OCI-LY1 (cell line): Measurements from ENCODE around the gene PPIP5K2.
"Not testable (repeated sequence)": the region's sequence is repeated elsewhere in the genome, so short reads cannot be mapped to it uniquely, and the experiment has no call there.

ENCODE experiments used
- H2AFZ ChIP-seq: fragments of 200-600 bp; sonication (generic), shearing (Covaris generic); 2 replicates; pipeline ENCODE4 v1.6.0; 2014; ENCODE audit warnings: antibody characterized with exemption, mild to moderate bottlenecking, low read length
- H3F3A ChIP-seq: fragments of 200-600 bp; sonication (generic), shearing (Covaris generic); 2 replicates; pipeline ENCODE4 v1.6.0; 2014; ENCODE audit warnings: mild to moderate bottlenecking, antibody characterized with exemption, low read length, moderate library complexity; ENCODE audit not compliant: insufficient read depth
- H3K27ac ChIP-seq: fragments of 200-600 bp; sonication (generic); 2 replicates; pipeline ENCODE4 v1.5.1; 2014; ENCODE audit warnings: low read length, mixed run types, mild to moderate bottlenecking, low read depth; ENCODE audit not compliant: poor library complexity, severe bottlenecking
- H3K27me3 ChIP-seq: fragments of 200-600 bp; sonication (generic); 2 replicates; pipeline ENCODE4 v1.6.0; 2014; ENCODE audit warnings: antibody characterized with exemption, mild to moderate bottlenecking, low read length, moderate library complexity; ENCODE audit not compliant: insufficient read depth
- H3K36me3 ChIP-seq: fragments of 200-600 bp; sonication (generic); 2 replicates; pipeline ENCODE4 v1.6.1; 2014; ENCODE audit warnings: mild to moderate bottlenecking, antibody characterized with exemption, low read length, moderate library complexity, mixed read lengths; ENCODE audit not compliant: insufficient read depth
- H3K4me1 ChIP-seq: fragments of 200-600 bp; sonication (generic); 2 replicates; pipeline ENCODE4 v1.5.1; 2014; ENCODE audit warnings: mild to moderate bottlenecking, low read length, moderate library complexity; ENCODE audit not compliant: insufficient read depth, severe bottlenecking
- H3K4me2 ChIP-seq: fragments of 200-600 bp; sonication (generic), shearing (Covaris generic); 2 replicates; pipeline ENCODE4 v1.6.1; 2014; ENCODE audit warnings: low read length
- H3K4me3 ChIP-seq: fragments of 200-600 bp; sonication (generic); 2 replicates; pipeline ENCODE4 v1.5.1; 2014; ENCODE audit warnings: low read length, low read depth, mild to moderate bottlenecking, mixed read lengths; ENCODE audit not compliant: poor library complexity, severe bottlenecking
- H3K79me2 ChIP-seq: fragments of 200-600 bp; shearing (Covaris generic); 2 replicates; pipeline ENCODE4 v1.6.1; 2016; ENCODE audit warnings: mixed run types, low read length, mixed read lengths; ENCODE audit not compliant: insufficient read depth
- H3K9ac ChIP-seq: fragments of 200-600 bp; sonication (generic), shearing (Covaris generic); 2 replicates; pipeline ENCODE4 v1.6.1; 2014; ENCODE audit warnings: mild to moderate bottlenecking, low read length, mixed read lengths
- H3K9me2 ChIP-seq: fragments of 200-600 bp; sonication (generic), shearing (Covaris generic); 2 replicates; pipeline ENCODE4 v1.6.1; 2014; ENCODE audit warnings: low read depth, mild to moderate bottlenecking, low read length, mixed read lengths
- H3K9me3 ChIP-seq: fragments of 200-600 bp; shearing (Covaris generic); 2 replicates; pipeline ENCODE4 v1.6.1; 2014; ENCODE audit warnings: low read length, mixed read lengths
- H4K20me1 ChIP-seq: fragments of 200-600 bp; sonication (generic), shearing (Covaris generic); 2 replicates; pipeline ENCODE4 v1.6.0; 2016; ENCODE audit warnings: mild to moderate bottlenecking, low read length; ENCODE audit not compliant: insufficient read depth
- CTCF ChIP-seq: fragments of 200-600 bp; sonication (generic), shearing (Covaris generic); IDR thresholded peaks from 2 replicates; pipeline ENCODE4 v1.5.1; 2017; ENCODE audit warnings: mild to moderate bottlenecking, antibody characterized with exemption, low read length, moderate library complexity, mixed read lengths
- EZH2 ChIP-seq: fragments of 200-600 bp; sonication (generic), shearing (Covaris generic); IDR thresholded peaks from 2 replicates; pipeline ENCODE4 v1.8.0; 2017; ENCODE audit warnings: borderline replicate concordance, mixed run types, mild to moderate bottlenecking, antibody characterized with exemption, low read length, moderate library complexity, mixed read lengths

The PPIP5K2 gene

GRCh38 chr5:103216697-103217096 is 96.6 kb downstream of the PPIP5K2 start:
- no peak for TF ChIP-seq EZH2
- TF ChIP-seq CTCF, result no peak
- no peaks in the 10 kb centered on the region for H3K79me2 ChIP-seq

GRCh38 chr5:103217101-103217500 is 97.0 kb downstream of the PPIP5K2 start:
- no peaks in the 10 kb centered on the region for H3K36me3 ChIP-seq
- H3K79me2 ChIP-seq, result no peaks in the 10 kb centered on the region
- H3K9me2 ChIP-seq, result no peaks in the 10 kb centered on the region
- H3K4me3 ChIP-seq, result no peak overlapping the region
- H3K9me3 ChIP-seq, result no peaks in the 10 kb centered on the region
- no peaks in the 10 kb centered on the region for H3K27me3 ChIP-seq
- no peaks in the 10 kb centered on the region for H4K20me1 ChIP-seq
- H3K9ac ChIP-seq, result no peak overlapping the region
- no peak overlapping the region for H3K27ac ChIP-seq
- H2AFZ ChIP-seq, result no peak overlapping the region
- TF ChIP-seq EZH2 (no peak), CTCF (no peak)
- H3K4me2 ChIP-seq, result no peak overlapping the region
- no peaks in the 10 kb centered on the region for H3F3A ChIP-seq
- H3K4me1 ChIP-seq, result no peaks in the 10 kb centered on the region

More at GRCh38 chr5:103216697-103217096, 96.6 kb downstream of the PPIP5K2 start:
- Histone ChIP-seq H3K27ac (no peak overlapping the region), H3K9me3 (no peaks in the 10 kb centered on the region), H3K36me3 (no peaks in the 10 kb centered on the region), H3K4me3 (no peak overlapping the region), H3K27me3 (no peaks in the 10 kb centered on the region), H4K20me1 (no peaks in the 10 kb centered on the region), H3F3A (no peaks in the 10 kb centered on the region), H3K9ac (no peak overlapping the region), H2AFZ (no peak overlapping the region), H3K4me1 (no peaks in the 10 kb centered on the region), H3K9me2 (no peaks in the 10 kb centered on the region), H3K4me2 (no peak overlapping the region)

GRCh38 chr5:103218164-103218563 is 98.1 kb downstream of the PPIP5K2 start:
- Histone ChIP-seq H3K9me3 (no peaks in the 10 kb centered on the region), H3K27ac (no peak overlapping the region), H3K27me3 (no peaks in the 10 kb centered on the region), H3K4me2 (no peak overlapping the region), H3K9ac (no peak overlapping the region), H4K20me1 (no peaks in the 10 kb centered on the region), H3K9me2 (no peaks in the 10 kb centered on the region), H3K4me3 (no peak overlapping the region), H3K79me2 (no peaks in the 10 kb centered on the region), H3K36me3 (no peaks in the 10 kb centered on the region), H2AFZ (no peak overlapping the region), H3F3A (no peaks in the 10 kb centered on the region), H3K4me1 (no peaks in the 10 kb centered on the region)
- no peak for TF ChIP-seq CTCF
- TF ChIP-seq EZH2, result no peak

- H3K27me3 ChIP-seq, H3K9me3 ChIP-seq, H3K4me3 ChIP-seq, H3K36me3 ChIP-seq, H2AFZ ChIP-seq, H3K9ac ChIP-seq, H3K4me2 ChIP-seq, H3K4me1 ChIP-seq, H3K79me2 ChIP-seq, H3K9me2 ChIP-seq, H3F3A ChIP-seq, H3K27ac ChIP-seq, H4K20me1 ChIP-seq: not testable (repeated sequence)
Observed at GRCh38 chr5:103219074-103219473, 99.0 kb downstream of the PPIP5K2 start.
